ENCODE results near the gene CDH26. TPM values are rescaled to one million over a fixed set of nuclear protein-coding genes. Genes with fewer than 3 reads are reported as not detected.

The CDH26 gene
- polyA plus RNA-seq, 1 donor (not counting 4 experiments of a cell fraction or from before 2014, with no cell fraction given): 1.1 TPM

DNA sequence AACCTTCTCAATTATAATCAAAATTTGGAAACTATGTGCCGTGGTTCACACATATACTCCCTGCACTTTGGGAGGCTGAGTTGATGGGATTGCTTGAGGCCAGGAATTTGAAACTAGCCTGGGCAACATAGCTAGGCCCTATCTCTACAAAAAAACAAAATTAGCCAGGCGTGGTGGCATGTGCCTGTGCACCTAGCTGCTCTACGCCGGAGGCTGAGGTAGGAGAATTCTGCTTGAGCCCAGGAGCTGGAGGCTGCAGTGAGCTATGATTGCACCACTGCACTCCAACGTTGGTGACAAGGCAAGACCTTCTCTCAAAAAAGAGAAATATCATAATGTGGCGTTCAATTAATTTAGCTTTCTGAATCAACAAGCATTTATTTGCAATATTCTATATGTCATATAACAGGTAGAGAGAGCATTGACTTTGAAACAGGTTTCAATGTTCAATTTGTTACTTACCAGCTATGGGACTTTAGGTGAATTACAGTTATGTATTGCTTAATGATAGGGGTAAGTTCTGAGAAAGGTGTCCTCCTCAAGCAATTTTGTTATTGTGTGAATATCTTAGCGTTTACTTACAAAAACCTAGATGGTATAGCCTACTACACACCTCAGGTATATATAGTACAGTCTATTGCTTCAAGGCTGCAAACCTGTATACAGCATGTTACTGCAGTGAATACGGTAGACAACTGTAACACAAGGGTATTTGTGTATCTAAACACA lies 22.6 kb upstream of the CDH26 start:
- Histone ChIP-seq H4K20me1 (ENCODE audit: control insufficient read depth, extremely low read depth, insufficient read depth, low read length) (no peaks in the 10 kb centered on the region), H3K9ac (ENCODE audit: control insufficient read depth, extremely low read depth, insufficient read depth, low read length) (no peak overlapping the region), H3K27me3 (ENCODE audit: control insufficient read depth, extremely low read depth, insufficient read depth, low read length) (no peaks in the 10 kb centered on the region), H3K79me2 (ENCODE audit: control insufficient read depth, insufficient read depth, low read length) (peaks cover 17% of the 10 kb centered on the region), H3K9me1 (ENCODE audit: control insufficient read depth, extremely low read depth, insufficient read depth, low read length) (no peaks in the 10 kb centered on the region), H3K4me2 (ENCODE audit: control insufficient read depth, extremely low read depth, insufficient read depth, low read depth, low read length) (no peak overlapping the region), H3K27ac (ENCODE audit: control insufficient read depth, insufficient read depth, low read length) (no peak overlapping the region), H3K36me3 (ENCODE audit: control insufficient read depth in 2 of 2, extremely low read depth in 1 of 2, insufficient read depth in 2 of 2, low read length in 2 of 2) (no peaks in the 10 kb centered on the region), H3K9me3 (ENCODE audit: control insufficient read depth, low read depth, low read length) (no peaks in the 10 kb centered on the region), H3K4me3 (ENCODE audit: control insufficient read depth in 2 of 3, extremely low read depth in 1 of 3, insufficient read depth in 2 of 3, low read depth in 1 of 3, low read length in 3 of 3) (no peak overlapping the region), H2AFZ (ENCODE audit: control insufficient read depth, low read length) (no peak overlapping the region), H3K4me1 (ENCODE audit: control insufficient read depth, extremely low read depth, insufficient read depth, low read length) (peaks cover 30% of the 10 kb centered on the region)
- DNase-seq (ENCODE audit: low read depth, low spot score): no peak
- TF ChIP-seq, protein P1, sequence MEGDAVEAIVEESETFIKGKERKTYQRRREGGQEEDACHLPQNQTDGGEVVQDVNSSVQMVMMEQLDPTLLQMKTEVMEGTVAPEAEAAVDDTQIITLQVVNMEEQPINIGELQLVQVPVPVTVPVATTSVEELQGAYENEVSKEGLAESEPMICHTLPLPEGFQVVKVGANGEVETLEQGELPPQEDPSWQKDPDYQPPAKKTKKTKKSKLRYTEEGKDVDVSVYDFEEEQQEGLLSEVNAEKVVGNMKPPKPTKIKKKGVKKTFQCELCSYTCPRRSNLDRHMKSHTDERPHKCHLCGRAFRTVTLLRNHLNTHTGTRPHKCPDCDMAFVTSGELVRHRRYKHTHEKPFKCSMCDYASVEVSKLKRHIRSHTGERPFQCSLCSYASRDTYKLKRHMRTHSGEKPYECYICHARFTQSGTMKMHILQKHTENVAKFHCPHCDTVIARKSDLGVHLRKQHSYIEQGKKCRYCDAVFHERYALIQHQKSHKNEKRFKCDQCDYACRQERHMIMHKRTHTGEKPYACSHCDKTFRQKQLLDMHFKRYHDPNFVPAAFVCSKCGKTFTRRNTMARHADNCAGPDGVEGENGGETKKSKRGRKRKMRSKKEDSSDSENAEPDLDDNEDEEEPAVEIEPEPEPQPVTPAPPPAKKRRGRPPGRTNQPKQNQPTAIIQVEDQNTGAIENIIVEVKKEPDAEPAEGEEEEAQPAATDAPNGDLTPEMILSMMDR (optimal IDR thresholded peaks at IDR 0.05 in 1 of 3, IDR thresholded peaks at IDR 0.05 in 1 of 3, conservative IDR thresholded peaks at IDR 0.05 in 1 of 3; ENCODE audit: extremely low read depth in 1 of 3, insufficient read depth in 2 of 3, low read length in 3 of 3): no peak
- TF ChIP-seq EZH2 (IDR thresholded peaks at IDR 0.05; ENCODE audit: low read length): no peak
- no peak for FAIRE-seq
- dilution Hi-C loops (cut with MboI; ENCODE audit: extremely low pct_ligation_motif_present, low sequenced_read_pairs): no loop called here

DNA sequence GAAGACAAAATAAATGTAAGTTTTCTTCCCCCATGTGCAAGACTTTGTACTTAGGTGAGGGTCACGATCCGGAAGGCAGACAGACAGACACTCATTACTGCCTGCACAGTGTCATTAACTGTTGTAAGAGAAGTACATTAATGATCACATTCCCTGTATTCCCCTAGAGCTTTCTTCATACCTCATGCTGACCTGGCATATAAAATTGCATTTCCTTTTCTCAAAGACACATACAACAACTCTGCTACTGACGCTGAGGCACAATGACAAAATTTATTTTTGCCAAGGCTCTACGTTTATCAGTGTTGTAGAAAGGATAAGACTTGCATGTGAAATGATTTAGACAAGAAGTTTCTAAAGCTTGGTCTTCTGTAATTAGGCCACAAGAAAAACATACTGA lies 21.8 kb upstream of the CDH26 start:
- H3K4me1 ChIP-seq (ENCODE audit: control insufficient read depth, extremely low read depth, insufficient read depth, low read length): peaks cover 32% of the 10 kb centered on the region
- H3K27ac ChIP-seq (ENCODE audit: control insufficient read depth, insufficient read depth, low read length): no peak overlapping the region
- H3K9me3 ChIP-seq (ENCODE audit: control insufficient read depth, low read depth, low read length): no peaks in the 10 kb centered on the region
- FAIRE-seq (no peak), DNase-seq (ENCODE audit: low read depth, low spot score) (no peak)
- dilution Hi-C loops (cut with MboI; ENCODE audit: extremely low pct_ligation_motif_present, low sequenced_read_pairs): no loop called here
- no peaks in the 10 kb centered on the region for H3K9me1 ChIP-seq (ENCODE audit: control insufficient read depth, extremely low read depth, insufficient read depth, low read length)
- H4K20me1 ChIP-seq (ENCODE audit: control insufficient read depth, extremely low read depth, insufficient read depth, low read length): no peaks in the 10 kb centered on the region
- H3K79me2 ChIP-seq (ENCODE audit: control insufficient read depth, insufficient read depth, low read length): peaks cover 18% of the 10 kb centered on the region
- H3K27me3 ChIP-seq (ENCODE audit: control insufficient read depth, extremely low read depth, insufficient read depth, low read length): no peaks in the 10 kb centered on the region
- no peak overlapping the region for H2AFZ ChIP-seq (ENCODE audit: control insufficient read depth, low read length)
- H3K4me3 ChIP-seq (ENCODE audit: control insufficient read depth in 2 of 3, extremely low read depth in 1 of 3, insufficient read depth in 2 of 3, low read depth in 1 of 3, low read length in 3 of 3): no peak overlapping the region
- TF ChIP-seq, protein P1 (optimal IDR thresholded peaks at IDR 0.05 in 1 of 3, IDR thresholded peaks at IDR 0.05 in 1 of 3, conservative IDR thresholded peaks at IDR 0.05 in 1 of 3; ENCODE audit: extremely low read depth in 1 of 3, insufficient read depth in 2 of 3, low read length in 3 of 3): no peak
- no peak for TF ChIP-seq EZH2 (IDR thresholded peaks at IDR 0.05; ENCODE audit: low read length)
- no peaks in the 10 kb centered on the region for H3K36me3 ChIP-seq (ENCODE audit: control insufficient read depth in 2 of 2, extremely low read depth in 1 of 2, insufficient read depth in 2 of 2, low read length in 2 of 2)
- H3K4me2 ChIP-seq (ENCODE audit: control insufficient read depth, extremely low read depth, insufficient read depth, low read depth, low read length): peak overlapping the region; percentile 20
- H3K9ac ChIP-seq (ENCODE audit: control insufficient read depth, extremely low read depth, insufficient read depth, low read length): no peak overlapping the region

Data from keratinocyte (primary cell).